H9 (cell line): ENCODE measurements around the gene DNAJC12. TPM values are rescaled to one million over a fixed set of nuclear protein-coding genes. Genes with fewer than 3 reads are reported as not detected.

ENCODE experiments used
- DNase-seq: peaks from one replicate; pipeline ENCODE4 v3.0.0-alpha.2; 2017
- H2AFZ ChIP-seq: one replicate; pipeline ENCODE4 v1.6.1; 2013; ENCODE audit warnings: mild to moderate bottlenecking, low read length, control low read depth, moderate library complexity
- H2AK5ac ChIP-seq: 2 replicates; pipeline ENCODE4 v1.6.1; 2013; ENCODE audit warnings: low read length, control low read depth, mixed read lengths; ENCODE audit not compliant: insufficient read length
- H2BK120ac ChIP-seq: one replicate; pipeline ENCODE4 v1.6.1; 2013; ENCODE audit warnings: low read depth, mild to moderate bottlenecking, low read length, control low read depth, inconsistent platforms; ENCODE audit not compliant: poor library complexity, severe bottlenecking
- H2BK12ac ChIP-seq: 2 replicates; pipeline ENCODE4 v1.6.1; 2013; ENCODE audit warnings: low read length, control low read depth, mixed read lengths, low read depth; ENCODE audit not compliant: insufficient read length
- H2BK15ac ChIP-seq: 2 replicates; pipeline ENCODE4 v1.6.1; 2013; ENCODE audit warnings: low read depth, low read length, control low read depth
- H2BK20ac ChIP-seq: one replicate; pipeline ENCODE4 v1.6.1; 2013; ENCODE audit warnings: low read depth, mild to moderate bottlenecking, low read length, control low read depth, inconsistent platforms; ENCODE audit not compliant: poor library complexity, severe bottlenecking
- H2BK5ac ChIP-seq: 2 replicates; pipeline ENCODE4 v1.6.1; 2013; ENCODE audit warnings: low read length, control low read depth, mixed read lengths; ENCODE audit not compliant: insufficient read length
- H3K14ac ChIP-seq: 2 replicates; pipeline ENCODE4 v1.6.1; 2013; ENCODE audit warnings: low read length, control low read depth; ENCODE audit not compliant: insufficient read depth
- H3K18ac ChIP-seq: 2 replicates; pipeline ENCODE4 v1.6.1; 2013; ENCODE audit warnings: low read depth, mild to moderate bottlenecking, mixed read lengths, low read length, control low read depth; ENCODE audit not compliant: insufficient read length
- H3K23ac ChIP-seq: 2 replicates; pipeline ENCODE4 v1.6.1; 2013; ENCODE audit warnings: low read length, control low read depth, mixed read lengths, low read depth; ENCODE audit not compliant: insufficient read length
- H3K23me2 ChIP-seq: 2 replicates; pipeline ENCODE4 v1.6.1; 2013; ENCODE audit warnings: low read depth, mild to moderate bottlenecking, mixed read lengths, low read length, control low read depth; ENCODE audit not compliant: insufficient read length, poor library complexity, severe bottlenecking
- H3K27ac ChIP-seq: 2 replicates; pipeline ENCODE4 v1.5.1; 2013; ENCODE audit warnings: low read length, control low read depth, mixed read lengths, low read depth; ENCODE audit not compliant: insufficient read length
- H3K27me3 ChIP-seq: 2 replicates; pipeline ENCODE4 v1.6.1; 2013; ENCODE audit warnings: low read length, control low read depth, inconsistent platforms; ENCODE audit not compliant: insufficient read depth
- H3K4ac ChIP-seq: 2 replicates; pipeline ENCODE4 v1.6.1; 2013; ENCODE audit warnings: low read depth, mild to moderate bottlenecking, control low read depth, inconsistent platforms, low read length, moderate library complexity
- H3K4me1 ChIP-seq: 2 replicates; pipeline ENCODE4 v1.6.1; 2013; ENCODE audit warnings: low read length, control low read depth, inconsistent platforms; ENCODE audit not compliant: insufficient read depth
- H3K4me2 ChIP-seq: 2 replicates; pipeline ENCODE4 v1.6.1; 2013; ENCODE audit warnings: low read length, control low read depth, mixed read lengths; ENCODE audit not compliant: insufficient read length, insufficient read depth
- H3K56ac ChIP-seq: 2 replicates; pipeline ENCODE4 v1.6.1; 2013; ENCODE audit warnings: low read depth, mild to moderate bottlenecking, mixed read lengths, low read length, control low read depth; ENCODE audit not compliant: insufficient read length
- H3K79me1 ChIP-seq: 2 replicates; pipeline ENCODE4 v1.6.1; 2013; ENCODE audit warnings: low read depth, mild to moderate bottlenecking, moderate library complexity, low read length, control low read depth, inconsistent platforms; ENCODE audit not compliant: insufficient read depth, poor library complexity, severe bottlenecking
- H3K79me2 ChIP-seq: 2 replicates; pipeline ENCODE4 v1.6.1; 2013; ENCODE audit warnings: low read length, control low read depth, inconsistent platforms; ENCODE audit not compliant: insufficient read depth
- H3K9ac ChIP-seq: 2 replicates; pipeline ENCODE4 v1.6.1; 2013; ENCODE audit warnings: low read length, control low read depth, mixed read lengths; ENCODE audit not compliant: insufficient read length; ENCODE audit errors: extremely low read depth
- H3K9me3 ChIP-seq: one replicate; pipeline ENCODE4 v1.6.1; 2013; ENCODE audit warnings: low read depth, low read length, inconsistent platforms; ENCODE audit not compliant: control insufficient read depth
- H3T11ph ChIP-seq: one replicate; pipeline ENCODE4 v1.6.1; 2013; ENCODE audit warnings: mild to moderate bottlenecking, low read length, control low read depth, inconsistent platforms
- H4K20me1 ChIP-seq: one replicate; pipeline ENCODE4 v1.6.1; 2013; ENCODE audit not compliant: control insufficient read depth, insufficient read length, insufficient read depth
- H4K5ac ChIP-seq: 2 replicates; pipeline ENCODE4 v1.6.1; 2013; ENCODE audit warnings: low read depth, mild to moderate bottlenecking, mixed read lengths, low read length, control low read depth; ENCODE audit not compliant: insufficient read length
- H4K8ac ChIP-seq: replicated peaks from 2 replicates; pipeline ENCODE4 v1.6.1; 2013; ENCODE audit warnings: low read length, control low read depth, mixed read lengths, low read depth; ENCODE audit not compliant: insufficient read length
- H4K91ac ChIP-seq: 2 replicates; pipeline ENCODE4 v1.6.1; 2013; ENCODE audit warnings: low read depth, mild to moderate bottlenecking, moderate library complexity, mixed read lengths, low read length, control low read depth; ENCODE audit not compliant: insufficient read length
- H3K27ac Mint-ChIP-seq, 3 experiments: 2 replicates in 2 of 3; 3 replicates in 1 of 3; pipeline ENCODE4 v1.8.0; 2020 to 2021; ENCODE audit warnings: mixed read lengths in 3 of 3, mild to moderate bottlenecking in 1 of 3, moderate library complexity in 1 of 3
- H3K27me3 Mint-ChIP-seq: 2 replicates; pipeline ENCODE4 v1.8.0; 2021; ENCODE audit warnings: low read depth, mild to moderate bottlenecking, moderate library complexity, mixed read lengths
- H3K36me3 Mint-ChIP-seq, 3 experiments: 2 replicates in 2 of 3; 3 replicates in 1 of 3; pipeline ENCODE4 v1.8.0; 2020 to 2021; ENCODE audit warnings: low read depth in 3 of 3, mixed read lengths in 3 of 3; ENCODE audit not compliant: insufficient read depth in 1 of 3
- H3K4me1 Mint-ChIP-seq, 2 experiments: 2 replicates each; pipeline ENCODE4 v1.8.0; 2020; ENCODE audit warnings: mixed read lengths in 2 of 2
- H3K4me3 Mint-ChIP-seq, 2 experiments: 2 replicates in 1 of 2; 3 replicates in 1 of 2; pipeline ENCODE4 v1.8.0; 2020 to 2021; ENCODE audit warnings: mild to moderate bottlenecking in 2 of 2, mixed read lengths in 2 of 2, moderate library complexity in 1 of 2
- H3K9me3 Mint-ChIP-seq, 2 experiments: 2 replicates in 1 of 2; 3 replicates in 1 of 2; pipeline ENCODE4 v1.8.0; 2020; ENCODE audit warnings: mild to moderate bottlenecking in 2 of 2, mixed read lengths in 2 of 2, moderate library complexity in 1 of 2
- CTCF ChIP-seq: fragments of 200-600 bp; sonication (generic); conservative IDR thresholded peaks from 3 replicates; pipeline ENCODE4 v1.8.0; 2021; ENCODE audit warnings: antibody characterized with exemption, mild to moderate bottlenecking
- WGBS: extraction: QIAGEN DNeasy Blood & Tissue Kit; methylation state at CpG from one replicate; pipeline ENCODE4 v1.1.7; 2013; ENCODE audit warnings: missing lambda C conversion rate, low lambda C conversion rate, mixed read lengths; ENCODE audit not compliant: insufficient read length; ENCODE audit errors: extremely low coverage; 5-methylcytosine and 5-hydroxymethylcytosine counted together
- total RNA-seq: library from RNA; stranded (reverse); gene quantifications from 2 replicates; pipeline ENCODE4 v1.2.1, GENCODE V29; 2021

DNAJC12 gene
- total RNA-seq, 1 experiment from 2014 or later, result 0.85 TPM

- Mint-ChIP-seq H3K9me3 (no peaks in the 10 kb centered on the region), H3K4me1 (peaks cover 7 to 9% of the 10 kb centered on the region in 2 experiments), H3K4me3 (no peak overlapping the region), H3K27ac (no peak overlapping the region), H3K36me3 (no peaks in the 10 kb centered on the region), H3K27me3 (no peaks in the 10 kb centered on the region)
- no peak overlapping the region for H3K27ac ChIP-seq
- DNase-seq, result no peak
- no peak overlapping the region for H2AFZ ChIP-seq
- no peak overlapping the region for H4K91ac ChIP-seq
- H3K4me2 ChIP-seq, result no peak overlapping the region
- no peak overlapping the region for H2BK15ac ChIP-seq
- H4K20me1 ChIP-seq, result no peaks in the 10 kb centered on the region
- H3K23ac ChIP-seq, result no peak overlapping the region
- H3K9me3 ChIP-seq, result no peaks in the 10 kb centered on the region
- H3K79me1 ChIP-seq, result no peaks in the 10 kb centered on the region
- no peaks in the 10 kb centered on the region for H3K27me3 ChIP-seq
- H2BK5ac ChIP-seq, result no peak overlapping the region
- no peak overlapping the region for H3K18ac ChIP-seq
- no peaks in the 10 kb centered on the region; the same call in 1 of the 2 replicates for H3K4me1 ChIP-seq
- no peak overlapping the region for H2BK20ac ChIP-seq
- H3T11ph ChIP-seq, result no peak overlapping the region
- no peak overlapping the region for H3K56ac ChIP-seq
- TF ChIP-seq CTCF, result no peak
- no peak overlapping the region for H4K8ac ChIP-seq
- no peak overlapping the region for H3K4ac ChIP-seq
- WGBS, result no CpG with 5 or more reads among the region's 1 CpG
- H4K5ac ChIP-seq, result no peak overlapping the region
- H2BK120ac ChIP-seq, result no peak overlapping the region
- H3K79me2 ChIP-seq, result no peaks in the 10 kb centered on the region
- no peak overlapping the region for H2AK5ac ChIP-seq
- no peak overlapping the region for H3K9ac ChIP-seq
- no peak overlapping the region for H3K14ac ChIP-seq
- H2BK12ac ChIP-seq, result no peak overlapping the region
- H3K23me2 ChIP-seq, result no peaks in the 10 kb centered on the region
Measured at GRCh38 chr10:67772151-67772550, 65.8 kb downstream of the DNAJC12 start.
